HG02943 (cell line): ENCODE data around the gene DDX51.

ENCODE experiments used
- ATAC-seq: cut with Tn5 transposase; IDR thresholded peaks from one replicate; pipeline ENCODE4 v1.9.1; 2021; ENCODE audit warnings: mild to moderate bottlenecking, low read depth, moderate library complexity; ENCODE audit not compliant: unreplicated experiment

Gene DDX51, protein sequence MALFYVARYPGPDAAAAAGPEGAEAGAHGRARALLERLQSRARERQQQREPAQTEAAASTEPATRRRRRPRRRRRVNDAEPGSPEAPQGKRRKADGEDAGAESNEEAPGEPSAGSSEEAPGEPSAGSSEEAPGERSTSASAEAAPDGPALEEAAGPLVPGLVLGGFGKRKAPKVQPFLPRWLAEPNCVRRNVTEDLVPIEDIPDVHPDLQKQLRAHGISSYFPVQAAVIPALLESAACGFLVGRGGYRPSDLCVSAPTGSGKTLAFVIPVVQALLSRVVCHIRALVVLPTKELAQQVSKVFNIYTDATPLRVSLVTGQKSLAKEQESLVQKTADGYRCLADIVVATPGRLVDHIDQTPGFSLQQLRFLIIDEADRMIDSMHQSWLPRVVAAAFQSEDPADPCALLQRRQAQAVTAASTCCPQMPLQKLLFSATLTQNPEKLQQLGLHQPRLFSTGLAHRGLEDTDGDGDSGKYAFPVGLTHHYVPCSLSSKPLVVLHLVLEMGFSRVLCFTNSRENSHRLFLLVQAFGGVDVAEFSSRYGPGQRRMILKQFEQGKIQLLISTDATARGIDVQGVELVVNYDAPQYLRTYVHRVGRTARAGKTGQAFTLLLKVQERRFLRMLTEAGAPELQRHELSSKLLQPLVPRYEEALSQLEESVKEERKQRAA

GRCh38 chr12:132144115-132144809 is at the start of gene DDX51, which contains the start of gene NOC4L:
DDX51 (minus strand) TSS chr12:132144319; CDS start chr12:132144296, 23 bp downstream.
NOC4L (plus strand) TSS chr12:132144457; CDS start chr12:132144489, 32 bp downstream.
- ATAC-seq, result peak; percentile 82

- ATAC-seq, result no peak
Observed at GRCh38 chr12:132191715-132192553, 47.8 kb upstream of the DDX51 start.

GRCh38 chr12:132190834-132191500 is 46.8 kb upstream of the DDX51 start:
- no peak for ATAC-seq

DNA sequence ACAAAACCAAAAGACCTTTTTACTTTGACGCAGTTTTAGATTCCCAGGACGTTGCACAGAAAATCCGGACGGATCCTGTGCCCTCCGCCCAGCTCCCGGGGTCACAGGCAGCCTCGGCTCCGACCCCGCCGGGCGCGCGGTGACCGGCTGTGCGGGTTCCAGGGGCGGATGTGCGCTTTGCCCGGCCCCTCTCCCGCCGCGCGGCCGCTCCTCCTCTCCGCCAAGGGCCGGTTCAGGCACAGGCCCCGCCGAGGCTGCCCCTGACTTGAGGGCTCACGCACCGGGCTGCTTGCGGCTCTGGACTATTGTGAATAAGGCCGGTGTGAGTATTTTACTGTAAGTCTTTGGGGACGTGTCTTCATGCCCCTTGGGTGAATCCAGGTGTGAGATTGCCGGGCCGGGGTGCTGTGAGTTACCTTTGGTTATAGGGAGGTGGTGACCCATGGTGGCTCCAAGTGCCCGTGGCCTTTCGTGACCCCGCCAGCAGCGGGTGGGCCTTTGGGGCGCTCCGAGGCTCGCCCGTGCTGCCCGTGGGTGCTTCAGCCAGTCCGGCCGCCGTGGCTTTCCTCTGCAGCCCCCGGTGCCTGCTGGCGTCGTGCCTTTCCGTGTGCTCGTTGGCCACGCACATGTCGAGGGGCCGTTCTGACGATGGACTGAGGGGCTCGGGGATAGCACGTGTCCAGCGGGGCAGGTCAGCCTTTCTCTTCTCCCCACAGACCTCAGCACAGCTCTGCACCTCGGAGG is 46.1 kb upstream of the DDX51 start:
- peak; percentile 35 for ATAC-seq

DNA sequence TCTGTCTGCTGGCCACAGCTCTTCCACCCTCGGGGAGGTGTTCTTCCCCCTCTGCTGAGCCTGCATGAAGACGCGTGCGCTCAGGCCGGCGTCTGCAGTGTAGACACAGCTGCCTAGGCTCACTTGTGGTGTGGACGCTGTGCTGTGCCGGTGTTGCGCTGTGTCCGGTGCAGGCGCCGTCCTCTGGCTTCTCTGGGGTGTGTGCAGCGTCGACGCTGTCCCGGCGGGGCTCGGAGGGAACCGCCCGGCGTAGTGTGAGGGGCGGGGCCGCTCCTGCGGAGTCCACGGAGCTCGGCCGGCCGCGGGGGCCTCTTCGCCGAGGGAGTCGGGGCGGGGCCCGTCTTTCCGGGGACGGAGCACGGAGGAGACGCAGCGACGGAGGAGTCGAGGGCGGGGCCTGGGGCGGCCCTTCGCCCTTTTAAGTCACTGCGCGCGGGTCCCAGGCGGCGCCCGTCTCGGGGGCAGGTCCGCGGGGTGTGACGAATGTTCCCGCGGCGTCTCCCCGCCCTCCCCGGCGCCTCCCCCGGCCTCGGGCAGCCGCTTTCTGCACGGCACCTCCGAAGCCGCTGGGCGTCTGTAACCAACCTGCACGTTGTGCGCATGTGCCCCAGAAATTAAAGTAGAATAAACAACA is 45.4 kb upstream of the DDX51 start:
- ATAC-seq, result peak; percentile 86

DNA sequence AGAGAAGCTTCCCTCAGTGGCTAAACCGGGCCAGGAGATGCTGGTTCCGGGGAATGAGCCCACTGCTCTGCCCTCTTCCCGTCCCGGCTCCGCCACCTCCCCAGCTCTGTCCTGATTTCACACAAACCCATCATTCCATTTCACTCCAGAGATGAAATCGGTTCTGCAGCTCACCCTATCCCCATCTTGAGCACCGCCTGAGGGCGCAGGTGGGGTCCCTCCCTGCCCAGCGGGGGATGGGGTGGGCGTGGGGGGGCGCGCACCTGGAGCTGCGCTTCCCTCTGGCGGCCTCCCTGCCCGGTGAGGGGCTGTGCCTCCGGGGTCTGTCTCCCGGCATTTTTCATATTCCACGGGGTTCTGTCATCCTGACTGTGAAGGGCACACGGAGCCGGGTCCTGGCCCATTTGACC is 44.8 kb upstream of the DDX51 start:
- ATAC-seq, result no peak

GRCh38 chr12:132188451-132188901 is 44.4 kb upstream of the DDX51 start:
- no peak for ATAC-seq

GRCh38 chr12:132187646-132188450 is 43.7 kb upstream of the DDX51 start:
- ATAC-seq, result no peak

GRCh38 chr12:132186857-132187620 is 42.9 kb upstream of the DDX51 start:
- ATAC-seq, result no peak

DNA sequence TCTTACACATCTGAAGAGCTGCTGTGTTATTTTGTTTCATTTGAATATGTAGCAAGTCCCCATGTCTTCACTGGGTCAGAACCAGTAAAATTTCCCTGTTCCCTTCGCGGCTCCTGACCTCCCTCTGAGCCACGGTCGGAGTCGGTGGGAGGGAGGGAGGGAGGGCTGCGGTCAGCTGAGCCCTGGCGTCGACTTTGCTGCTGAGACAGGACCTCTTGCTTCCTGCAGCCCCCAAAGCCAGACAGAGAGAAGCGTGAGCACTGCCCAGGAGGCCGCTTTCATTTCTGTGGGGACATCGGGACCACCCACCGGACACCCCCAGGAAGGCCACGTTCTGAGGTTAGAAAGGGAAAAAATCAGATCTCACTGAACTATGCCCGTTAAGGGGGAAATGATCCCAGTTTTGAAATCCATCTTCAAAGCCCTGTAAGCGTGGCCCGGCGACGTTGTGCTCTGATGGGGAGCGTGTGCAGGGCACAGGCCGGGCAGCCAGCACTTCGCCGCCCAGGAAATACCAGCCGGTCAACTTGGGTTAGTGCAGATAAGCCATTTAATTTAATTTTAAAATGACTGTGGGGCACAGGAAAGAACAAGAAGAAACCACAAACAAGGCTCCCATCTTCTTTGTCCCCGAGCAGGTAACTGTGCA is 42.2 kb upstream of the DDX51 start:
- no peak for ATAC-seq

DNA sequence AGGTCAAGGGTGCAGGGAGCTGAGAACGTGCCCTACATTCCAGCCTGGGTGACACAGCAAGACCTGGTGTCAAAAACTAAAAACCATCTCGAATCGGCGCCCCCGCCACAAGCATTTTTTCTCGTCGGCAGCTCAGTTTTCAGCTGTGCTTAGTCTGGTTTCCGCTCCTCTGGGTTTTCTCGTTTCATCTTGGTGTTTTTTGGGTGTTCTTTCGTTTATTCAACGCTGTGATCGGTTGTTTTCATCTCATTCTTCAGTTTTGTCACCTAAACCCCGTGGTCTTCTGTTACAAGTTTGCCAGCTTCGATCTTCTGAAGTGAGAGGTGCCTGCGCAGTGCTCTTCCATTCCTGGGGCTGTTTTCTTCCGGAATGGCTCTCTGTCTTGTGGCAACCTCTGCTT is 41.6 kb upstream of the DDX51 start:
- no peak for ATAC-seq

DNA sequence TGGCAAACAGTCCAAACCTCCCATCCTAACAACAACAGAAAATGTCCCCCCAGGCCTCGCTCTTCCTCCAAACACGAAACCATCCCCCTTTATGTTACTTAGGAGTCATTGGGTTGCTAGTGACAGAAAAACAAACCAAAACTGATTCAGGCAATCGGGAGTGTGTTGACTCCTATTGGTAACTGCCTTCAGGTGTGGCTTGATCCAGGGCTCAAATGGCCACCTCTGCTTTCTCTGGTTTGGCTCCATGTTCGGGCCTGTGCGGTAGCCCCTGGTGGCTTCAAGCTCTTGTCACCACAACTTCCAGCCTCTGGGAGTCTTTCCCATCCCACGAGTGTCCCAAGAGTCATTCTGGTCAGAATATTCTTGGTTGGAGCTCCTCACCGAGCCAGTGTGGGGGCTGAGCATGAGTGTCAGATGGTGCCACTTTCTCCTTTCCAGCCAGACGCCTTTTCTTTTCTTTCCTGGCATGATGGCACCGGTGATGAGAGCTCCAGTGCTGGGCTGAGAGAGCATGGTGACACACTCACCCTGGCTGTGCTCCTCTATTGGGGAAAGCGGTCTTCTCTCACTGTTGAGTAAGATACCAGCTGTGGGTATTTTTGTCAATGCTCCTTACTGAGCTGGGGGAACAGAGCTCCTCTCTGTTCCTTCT is 38.7 kb upstream of the DDX51 start:
- ATAC-seq, result no peak

DNA sequence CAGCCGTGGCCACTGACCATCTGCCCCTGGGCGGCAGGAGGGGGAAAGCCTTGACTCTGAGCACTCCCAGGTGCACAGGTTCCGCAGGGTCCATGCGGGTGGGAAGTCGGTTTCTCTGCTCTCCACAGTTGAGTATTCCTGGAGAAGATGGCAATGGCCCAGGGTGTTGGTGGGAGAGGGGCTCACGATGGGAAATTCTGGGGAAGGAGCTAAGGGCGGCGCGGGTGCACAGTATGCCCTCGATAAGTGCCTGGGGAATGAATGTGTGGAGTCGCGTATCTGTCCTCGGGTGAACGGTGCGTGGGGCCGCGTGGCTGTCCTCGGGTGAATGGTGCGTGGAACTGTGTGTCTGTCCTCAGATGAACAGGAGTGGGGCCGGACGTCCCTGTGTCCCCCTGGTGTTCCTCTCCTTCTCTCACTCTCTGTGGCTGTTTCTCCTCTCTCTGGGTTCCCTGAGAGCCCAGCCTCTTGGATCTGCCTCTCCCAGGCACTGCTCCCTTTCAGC is 38.1 kb upstream of the DDX51 start:
- no peak for ATAC-seq

DNA sequence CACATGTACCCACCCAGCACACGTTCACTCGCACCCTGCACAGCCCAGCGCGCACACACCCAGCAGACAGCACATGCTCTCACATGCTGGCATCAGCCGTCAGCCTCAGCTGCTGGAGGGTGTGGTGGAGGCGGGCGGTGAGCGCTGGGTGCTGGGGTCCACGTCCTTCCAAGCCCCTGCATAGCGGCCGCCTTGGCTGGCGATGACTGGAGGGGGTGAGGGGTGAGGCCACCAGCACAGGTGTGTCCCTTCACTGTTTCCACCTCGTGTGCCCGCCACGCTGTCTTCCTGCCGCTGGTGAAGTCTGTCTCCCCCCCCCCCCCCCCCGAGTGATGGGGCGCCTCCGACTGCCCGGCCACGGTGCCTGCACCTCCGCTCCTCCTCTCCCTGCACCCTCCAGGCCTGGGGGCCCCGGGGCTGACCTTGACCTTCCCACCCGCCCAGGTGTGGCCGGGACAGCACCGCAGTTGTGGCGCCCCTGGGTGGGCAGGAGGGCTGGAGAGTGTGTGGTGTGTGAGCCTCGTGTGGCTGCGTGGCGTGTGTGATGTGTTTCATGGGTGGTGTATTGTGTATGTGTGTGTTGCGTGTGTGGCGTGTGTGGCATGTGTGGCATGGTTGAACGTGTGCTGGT is 37.6 kb upstream of the DDX51 start:
- ATAC-seq, result no peak
